H9 (cell line): ENCODE measurements around the gene PDZK1. TPM values are rescaled to one million over a fixed set of nuclear protein-coding genes. Genes with fewer than 3 reads are reported as not detected.

ENCODE experiments used
- DNase-seq: peaks from one replicate; pipeline ENCODE4 v3.0.0-alpha.2; 2017
- H2AFZ ChIP-seq: one replicate; pipeline ENCODE4 v1.6.1; 2013; ENCODE audit warnings: mild to moderate bottlenecking, low read length, control low read depth, moderate library complexity
- H2AK5ac ChIP-seq: 2 replicates; pipeline ENCODE4 v1.6.1; 2013; ENCODE audit warnings: low read length, control low read depth, mixed read lengths; ENCODE audit not compliant: insufficient read length
- H2BK120ac ChIP-seq: one replicate; pipeline ENCODE4 v1.6.1; 2013; ENCODE audit warnings: low read depth, mild to moderate bottlenecking, low read length, control low read depth, inconsistent platforms; ENCODE audit not compliant: poor library complexity, severe bottlenecking
- H2BK12ac ChIP-seq: 2 replicates; pipeline ENCODE4 v1.6.1; 2013; ENCODE audit warnings: low read length, control low read depth, mixed read lengths, low read depth; ENCODE audit not compliant: insufficient read length
- H2BK15ac ChIP-seq: 2 replicates; pipeline ENCODE4 v1.6.1; 2013; ENCODE audit warnings: low read depth, low read length, control low read depth
- H2BK20ac ChIP-seq: one replicate; pipeline ENCODE4 v1.6.1; 2013; ENCODE audit warnings: low read depth, mild to moderate bottlenecking, low read length, control low read depth, inconsistent platforms; ENCODE audit not compliant: poor library complexity, severe bottlenecking
- H2BK5ac ChIP-seq: 2 replicates; pipeline ENCODE4 v1.6.1; 2013; ENCODE audit warnings: low read length, control low read depth, mixed read lengths; ENCODE audit not compliant: insufficient read length
- H3K14ac ChIP-seq: 2 replicates; pipeline ENCODE4 v1.6.1; 2013; ENCODE audit warnings: low read length, control low read depth; ENCODE audit not compliant: insufficient read depth
- H3K18ac ChIP-seq: 2 replicates; pipeline ENCODE4 v1.6.1; 2013; ENCODE audit warnings: low read depth, mild to moderate bottlenecking, mixed read lengths, low read length, control low read depth; ENCODE audit not compliant: insufficient read length
- H3K23ac ChIP-seq: 2 replicates; pipeline ENCODE4 v1.6.1; 2013; ENCODE audit warnings: low read length, control low read depth, mixed read lengths, low read depth; ENCODE audit not compliant: insufficient read length
- H3K23me2 ChIP-seq: 2 replicates; pipeline ENCODE4 v1.6.1; 2013; ENCODE audit warnings: low read depth, mild to moderate bottlenecking, mixed read lengths, low read length, control low read depth; ENCODE audit not compliant: insufficient read length, poor library complexity, severe bottlenecking
- H3K27ac ChIP-seq: 2 replicates; pipeline ENCODE4 v1.5.1; 2013; ENCODE audit warnings: low read length, control low read depth, mixed read lengths, low read depth; ENCODE audit not compliant: insufficient read length
- H3K27me3 ChIP-seq: 2 replicates; pipeline ENCODE4 v1.6.1; 2013; ENCODE audit warnings: low read length, control low read depth, inconsistent platforms; ENCODE audit not compliant: insufficient read depth
- H3K4ac ChIP-seq: 2 replicates; pipeline ENCODE4 v1.6.1; 2013; ENCODE audit warnings: low read depth, mild to moderate bottlenecking, control low read depth, inconsistent platforms, low read length, moderate library complexity
- H3K4me1 ChIP-seq: 2 replicates; pipeline ENCODE4 v1.6.1; 2013; ENCODE audit warnings: low read length, control low read depth, inconsistent platforms; ENCODE audit not compliant: insufficient read depth
- H3K4me2 ChIP-seq: 2 replicates; pipeline ENCODE4 v1.6.1; 2013; ENCODE audit warnings: low read length, control low read depth, mixed read lengths; ENCODE audit not compliant: insufficient read length, insufficient read depth
- H3K56ac ChIP-seq: 2 replicates; pipeline ENCODE4 v1.6.1; 2013; ENCODE audit warnings: low read depth, mild to moderate bottlenecking, mixed read lengths, low read length, control low read depth; ENCODE audit not compliant: insufficient read length
- H3K79me1 ChIP-seq: 2 replicates; pipeline ENCODE4 v1.6.1; 2013; ENCODE audit warnings: low read depth, mild to moderate bottlenecking, moderate library complexity, low read length, control low read depth, inconsistent platforms; ENCODE audit not compliant: insufficient read depth, poor library complexity, severe bottlenecking
- H3K79me2 ChIP-seq: 2 replicates; pipeline ENCODE4 v1.6.1; 2013; ENCODE audit warnings: low read length, control low read depth, inconsistent platforms; ENCODE audit not compliant: insufficient read depth
- H3K9ac ChIP-seq: 2 replicates; pipeline ENCODE4 v1.6.1; 2013; ENCODE audit warnings: low read length, control low read depth, mixed read lengths; ENCODE audit not compliant: insufficient read length; ENCODE audit errors: extremely low read depth
- H3K9me3 ChIP-seq: one replicate; pipeline ENCODE4 v1.6.1; 2013; ENCODE audit warnings: low read depth, low read length, inconsistent platforms; ENCODE audit not compliant: control insufficient read depth
- H3T11ph ChIP-seq: one replicate; pipeline ENCODE4 v1.6.1; 2013; ENCODE audit warnings: mild to moderate bottlenecking, low read length, control low read depth, inconsistent platforms
- H4K20me1 ChIP-seq: one replicate; pipeline ENCODE4 v1.6.1; 2013; ENCODE audit not compliant: control insufficient read depth, insufficient read length, insufficient read depth
- H4K5ac ChIP-seq: 2 replicates; pipeline ENCODE4 v1.6.1; 2013; ENCODE audit warnings: low read depth, mild to moderate bottlenecking, mixed read lengths, low read length, control low read depth; ENCODE audit not compliant: insufficient read length
- H4K8ac ChIP-seq: replicated peaks from 2 replicates; pipeline ENCODE4 v1.6.1; 2013; ENCODE audit warnings: low read length, control low read depth, mixed read lengths, low read depth; ENCODE audit not compliant: insufficient read length
- H4K91ac ChIP-seq: 2 replicates; pipeline ENCODE4 v1.6.1; 2013; ENCODE audit warnings: low read depth, mild to moderate bottlenecking, moderate library complexity, mixed read lengths, low read length, control low read depth; ENCODE audit not compliant: insufficient read length
- H3K27ac Mint-ChIP-seq, 3 experiments: 2 replicates in 2 of 3; 3 replicates in 1 of 3; pipeline ENCODE4 v1.8.0; 2020 to 2021; ENCODE audit warnings: mixed read lengths in 3 of 3, mild to moderate bottlenecking in 1 of 3, moderate library complexity in 1 of 3
- H3K27me3 Mint-ChIP-seq: 2 replicates; pipeline ENCODE4 v1.8.0; 2021; ENCODE audit warnings: low read depth, mild to moderate bottlenecking, moderate library complexity, mixed read lengths
- H3K36me3 Mint-ChIP-seq, 3 experiments: 2 replicates in 2 of 3; 3 replicates in 1 of 3; pipeline ENCODE4 v1.8.0; 2020 to 2021; ENCODE audit warnings: low read depth in 3 of 3, mixed read lengths in 3 of 3; ENCODE audit not compliant: insufficient read depth in 1 of 3
- H3K4me1 Mint-ChIP-seq, 2 experiments: 2 replicates each; pipeline ENCODE4 v1.8.0; 2020; ENCODE audit warnings: mixed read lengths in 2 of 2
- H3K4me3 Mint-ChIP-seq, 2 experiments: 2 replicates in 1 of 2; 3 replicates in 1 of 2; pipeline ENCODE4 v1.8.0; 2020 to 2021; ENCODE audit warnings: mild to moderate bottlenecking in 2 of 2, mixed read lengths in 2 of 2, moderate library complexity in 1 of 2
- H3K9me3 Mint-ChIP-seq, 2 experiments: 2 replicates in 1 of 2; 3 replicates in 1 of 2; pipeline ENCODE4 v1.8.0; 2020; ENCODE audit warnings: mild to moderate bottlenecking in 2 of 2, mixed read lengths in 2 of 2, moderate library complexity in 1 of 2
- CTCF ChIP-seq: fragments of 200-600 bp; sonication (generic); conservative IDR thresholded peaks from 3 replicates; pipeline ENCODE4 v1.8.0; 2021; ENCODE audit warnings: antibody characterized with exemption, mild to moderate bottlenecking
- WGBS: extraction: QIAGEN DNeasy Blood & Tissue Kit; methylation state at CpG from one replicate; pipeline ENCODE4 v1.1.7; 2013; ENCODE audit warnings: missing lambda C conversion rate, low lambda C conversion rate, mixed read lengths; ENCODE audit not compliant: insufficient read length; ENCODE audit errors: extremely low coverage; 5-methylcytosine and 5-hydroxymethylcytosine counted together
- total RNA-seq: library from RNA; stranded (reverse); gene quantifications from 2 replicates; pipeline ENCODE4 v1.2.1, GENCODE V29; 2021

Gene PDZK1
- total RNA-seq, 1 experiment from 2014 or later = not detected

- peaks cover 6% of the 10 kb centered on the region for H3K27me3 Mint-ChIP-seq
- no peak overlapping the region for H2BK120ac ChIP-seq
- no peak overlapping the region for H2BK20ac ChIP-seq
- no peak for TF ChIP-seq CTCF
- no peak overlapping the region for H2BK5ac ChIP-seq
- no peak overlapping the region for H2AK5ac ChIP-seq
- H3K23me2 ChIP-seq = no peaks in the 10 kb centered on the region
- no peak overlapping the region for H4K91ac ChIP-seq
- no peak overlapping the region for H3K18ac ChIP-seq
- H3K9ac ChIP-seq = no peak overlapping the region
- no peak overlapping the region for H4K8ac ChIP-seq
- H3K27ac Mint-ChIP-seq = no peak overlapping the region
- 0 out of 2 replicates have a peak, but pooled peaks cover 2% of the 10 kb centered on the region for H3K4me1 ChIP-seq
- H2BK12ac ChIP-seq = no peak overlapping the region
- H3K56ac ChIP-seq = no peak overlapping the region
- peaks cover 0 to 3% (median 0%) of the 10 kb centered on the region in 3 experiments; a peak in 1 of 7 replicates for H3K36me3 Mint-ChIP-seq
- DNase-seq = no peak
- WGBS = no CpG with 5 or more reads among the region's 6 CpGs
- no peaks in the 10 kb centered on the region for H3K9me3 ChIP-seq
- H4K20me1 ChIP-seq = no peaks in the 10 kb centered on the region
- no peak overlapping the region for H3K4ac ChIP-seq
- H3K79me1 ChIP-seq = no peaks in the 10 kb centered on the region
- no peak overlapping the region for H3K4me3 Mint-ChIP-seq
- H3K9me3 Mint-ChIP-seq = no peaks in the 10 kb centered on the region
- H2BK15ac ChIP-seq = no peak overlapping the region
- no peak overlapping the region for H3K14ac ChIP-seq
- no peak overlapping the region for H3K23ac ChIP-seq
- no peak overlapping the region for H3K4me2 ChIP-seq
- H3K79me2 ChIP-seq = no peaks in the 10 kb centered on the region
- no peak overlapping the region for H4K5ac ChIP-seq
- H2AFZ ChIP-seq = no peak overlapping the region
- no peak overlapping the region for H3T11ph ChIP-seq
- H3K27ac ChIP-seq = no peak overlapping the region
- H3K27me3 ChIP-seq = no peaks in the 10 kb centered on the region
- peaks cover 12 to 17% of the 10 kb centered on the region in 2 experiments for H3K4me1 Mint-ChIP-seq
These were observed 17.2 kb downstream of the PDZK1 start for GRCh38 chr1:145689922-145690321.
